ENCODE data around the gene SBF2. TPM values are rescaled to one million over a fixed set of nuclear protein-coding genes. Genes with fewer than 3 reads are reported as not detected.
"Not testable (repeated sequence)": the region's sequence is repeated elsewhere in the genome, so short reads cannot be mapped to it uniquely, and the experiment has no call there.

SBF2 gene
- polyA plus RNA-seq, 10 donors = 16.7 to 35.0 (median 23.7) TPM

DNA sequence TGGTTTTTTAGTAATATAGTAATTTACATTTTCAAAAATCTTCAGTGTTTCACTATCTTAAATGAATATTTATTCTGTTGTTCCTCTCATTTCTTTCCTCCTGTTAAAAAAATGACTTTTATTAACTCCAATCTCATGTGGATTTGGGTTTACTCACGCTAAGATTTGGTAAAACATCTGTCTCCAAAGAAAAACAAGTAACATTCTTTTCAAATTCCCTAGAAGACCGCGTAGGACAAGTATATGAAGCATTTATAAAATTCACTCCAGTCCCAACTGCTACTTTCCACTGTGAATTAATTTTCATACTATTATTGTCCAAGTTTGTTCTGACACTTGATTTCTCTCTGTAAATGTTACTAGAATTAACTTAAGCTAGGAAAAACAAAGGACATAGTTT, 26.2 kb downstream of the SBF2 start:
- peak in 1 of 3 donors; percentile 16 for DNase-seq

GRCh38 chr11:10265936-10266335, 28.1 kb downstream of the SBF2 start:
- DNase-seq = no peak

- not testable (repeated sequence) for DNase-seq
These were observed 29.3 kb downstream of the SBF2 start for GRCh38 chr11:10264716-10265115.

- peak in 1 of 3 donors; percentile 49 for DNase-seq
These were observed 30.1 kb downstream of the SBF2 start for GRCh38 chr11:10263929-10264328.

GRCh38 chr11:10261821-10262220, 32.2 kb downstream of the SBF2 start:
- DNase-seq = peak in 1 of 3 donors; percentile 22

GRCh38 chr11:10257478-10257877, 36.5 kb downstream of the SBF2 start:
- DNase-seq = no peak

GRCh38 chr11:10255388-10256125, 38.5 kb downstream of the SBF2 start:
- DNase-seq = no peak

- peak in 1 of 3 donors; percentile 72 for DNase-seq
These were observed 44.4 kb downstream of the SBF2 start for GRCh38 chr11:10249448-10250131.

DNA sequence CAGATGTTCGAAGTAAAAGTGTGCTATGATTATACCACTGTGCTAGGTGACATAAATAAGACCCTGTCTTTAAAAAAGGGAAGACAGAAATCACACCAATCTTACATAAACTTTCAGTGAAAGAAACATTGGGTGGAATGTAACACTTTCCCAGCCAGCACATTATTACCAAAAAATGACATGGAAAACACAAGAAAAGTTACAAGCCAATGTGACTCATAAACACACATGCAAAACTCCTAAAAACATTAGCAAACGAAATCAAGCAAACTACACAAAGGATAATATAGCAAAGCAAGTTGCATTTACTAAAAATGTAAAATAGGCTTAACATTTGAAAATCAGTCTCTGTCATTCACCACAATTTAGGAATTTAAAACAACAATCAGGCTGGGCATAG, 47.0 kb downstream of the SBF2 start:
- no peak for DNase-seq

DNA sequence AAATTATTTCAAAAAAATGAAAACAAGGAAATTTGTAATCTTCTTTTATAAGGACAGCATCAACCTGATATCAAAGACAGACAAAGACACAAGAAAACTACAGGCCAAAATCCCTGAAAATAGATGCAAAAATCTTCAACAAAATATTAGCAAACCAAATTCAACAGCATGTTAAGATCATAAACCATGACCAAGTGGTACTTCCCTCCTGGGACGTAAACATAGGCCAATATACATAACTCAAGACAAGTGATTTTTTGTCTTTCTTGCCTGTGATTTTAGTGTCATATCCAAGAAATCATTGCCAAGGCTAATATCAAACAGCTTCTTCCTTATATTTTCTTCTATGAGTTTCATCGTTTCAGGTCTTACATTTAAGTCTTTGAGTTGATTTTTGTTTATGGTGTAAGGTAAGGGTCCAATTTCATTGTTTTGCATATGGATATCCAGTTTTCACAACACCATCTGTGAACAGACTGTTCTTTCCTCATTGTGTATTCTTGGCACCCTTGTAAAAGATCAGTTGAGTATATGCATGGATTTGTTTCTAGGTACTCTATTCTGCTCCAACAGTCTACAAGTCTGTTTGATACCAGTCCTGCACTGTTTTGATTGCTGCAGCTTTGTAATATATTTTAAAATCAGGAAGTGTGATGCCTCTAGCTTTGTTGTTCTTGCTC, 50.0 kb downstream of the SBF2 start:
- DNase-seq = no peak

DNA sequence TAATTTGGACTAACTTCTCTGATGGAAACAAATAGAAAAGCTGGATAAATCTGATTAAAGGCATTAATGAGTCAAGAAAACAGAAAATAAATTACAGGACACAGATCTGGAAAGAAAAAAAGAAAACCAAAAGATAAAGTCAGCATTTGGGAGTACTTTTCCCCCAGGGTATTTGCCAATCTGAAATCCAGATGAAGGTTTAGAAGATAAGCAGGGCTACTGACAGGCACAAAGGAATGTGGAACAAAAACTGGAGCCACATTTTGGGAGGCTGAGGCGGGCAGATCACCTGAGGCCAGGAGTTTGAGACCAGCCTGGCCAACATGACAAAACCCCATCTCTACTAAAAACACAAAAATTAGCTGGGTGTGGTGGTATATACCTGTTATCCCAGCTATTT, 57.2 kb downstream of the SBF2 start:
- no peak for DNase-seq

DNA sequence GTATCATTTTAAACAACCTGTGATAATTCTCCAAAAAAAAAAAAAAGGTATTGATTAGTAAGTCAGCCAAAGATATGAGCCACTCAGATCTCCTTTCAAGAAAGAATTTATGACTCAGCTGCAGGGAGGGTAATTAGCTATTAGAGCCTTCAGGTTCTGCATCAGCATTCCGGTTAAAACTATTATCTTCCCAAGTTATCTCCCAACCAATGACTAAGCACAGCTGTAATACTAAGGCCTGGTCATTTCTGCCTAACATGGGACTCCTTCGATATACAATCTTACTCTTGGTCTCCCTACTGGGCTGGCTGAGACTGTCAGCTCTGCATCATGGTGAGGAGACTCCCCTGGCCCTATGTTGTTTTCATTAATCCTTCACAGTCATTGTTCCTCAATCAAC, 60.4 kb downstream of the SBF2 start:
- peak in 1 of 3 donors; percentile 77 for DNase-seq

- no peak for DNase-seq
These were observed 61.3 kb downstream of the SBF2 start for GRCh38 chr11:10232756-10233155.

DNA sequence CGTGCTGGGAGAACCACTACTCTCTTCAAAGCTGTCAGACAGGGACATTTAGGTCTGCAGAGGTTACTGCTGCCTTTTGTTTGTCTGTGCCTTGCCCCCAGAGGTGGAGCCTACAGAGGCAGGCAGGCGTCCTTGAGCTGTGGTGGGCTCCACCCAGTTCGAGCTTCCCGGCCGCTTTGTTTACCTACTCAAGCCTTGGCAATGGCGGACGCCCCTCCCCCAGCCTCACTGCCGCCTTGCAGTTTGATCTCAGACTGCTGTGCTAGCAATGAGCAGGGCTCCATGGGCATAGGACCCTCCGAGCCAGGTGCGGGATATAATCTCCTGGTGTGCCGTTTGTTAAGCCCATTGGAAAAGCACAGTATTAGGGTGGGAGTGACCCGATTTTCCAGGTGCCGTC, 62.2 kb downstream of the SBF2 start:
- not testable (repeated sequence) for DNase-seq

DNA sequence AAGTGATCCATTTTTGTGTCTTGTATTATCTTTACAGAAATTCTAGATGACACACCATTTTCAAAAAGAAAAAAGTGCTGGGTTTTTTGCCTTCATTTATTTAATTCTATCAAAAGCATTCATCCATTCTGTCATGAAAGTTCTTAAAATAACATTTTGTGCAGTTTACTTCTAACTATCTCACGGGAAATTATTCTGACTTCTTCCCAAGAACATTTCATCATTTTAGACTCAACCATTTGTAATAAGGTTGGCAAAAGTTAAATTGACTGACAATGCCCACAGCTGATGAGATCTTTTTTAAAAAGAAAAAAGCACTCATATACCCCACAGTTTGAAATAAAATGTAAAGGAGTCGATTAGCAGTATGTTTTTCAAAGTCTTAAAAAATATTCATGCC, 68.5 kb downstream of the SBF2 start:
- peak in 2 of 3 donors; percentile 15 to 39 for DNase-seq

- DNase-seq = no peak
These were observed 71.6 kb downstream of the SBF2 start for GRCh38 chr11:10222399-10222798.

DNA sequence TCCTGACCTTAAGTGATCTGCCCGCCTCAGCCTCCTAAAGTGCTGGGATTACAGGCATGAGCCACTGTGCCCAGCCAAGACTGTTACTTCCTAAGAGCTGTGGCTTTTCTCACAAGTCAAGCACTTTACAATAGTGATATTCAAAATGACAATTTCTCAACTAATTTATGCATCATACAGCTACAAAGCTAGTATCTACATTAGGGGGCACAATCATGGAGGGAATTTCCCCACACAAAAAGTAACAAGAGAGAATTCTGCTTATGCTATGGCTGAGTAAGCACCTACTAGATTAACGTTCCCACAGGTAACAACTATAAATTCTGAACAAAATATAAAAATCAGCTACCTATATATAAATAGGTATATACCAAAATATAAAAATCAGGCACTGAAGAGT, 72.7 kb downstream of the SBF2 start:
- DNase-seq = no peak

DNA sequence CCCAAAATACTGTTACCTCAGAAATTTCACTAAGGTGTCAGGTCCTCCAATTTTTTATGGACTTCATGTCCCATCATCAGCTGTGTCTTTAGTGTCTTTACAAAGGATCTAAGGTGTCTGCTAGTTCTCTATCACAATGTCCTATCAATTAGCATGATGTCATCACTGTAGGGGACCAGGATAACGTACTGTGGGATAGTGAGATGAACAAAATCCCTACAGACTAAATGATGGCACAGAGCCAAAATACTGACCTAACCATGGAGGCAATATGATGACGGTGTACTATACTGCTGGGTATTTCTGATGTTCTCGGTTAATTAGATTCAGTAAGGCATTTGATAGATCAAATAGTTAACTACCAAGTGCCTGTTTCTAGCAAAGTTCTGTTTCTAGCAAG, 82.5 kb downstream of the SBF2 start:
- no peak for DNase-seq

GRCh38 chr11:10209326-10209725, 84.7 kb downstream of the SBF2 start:
- DNase-seq = no peak

GRCh38 chr11:10208131-10208575, 85.9 kb downstream of the SBF2 start:
- DNase-seq = peak; percentile 34 to 57 (median 36)

GRCh38 chr11:10205928-10206327, 88.1 kb downstream of the SBF2 start:
- no peak for DNase-seq

DNA sequence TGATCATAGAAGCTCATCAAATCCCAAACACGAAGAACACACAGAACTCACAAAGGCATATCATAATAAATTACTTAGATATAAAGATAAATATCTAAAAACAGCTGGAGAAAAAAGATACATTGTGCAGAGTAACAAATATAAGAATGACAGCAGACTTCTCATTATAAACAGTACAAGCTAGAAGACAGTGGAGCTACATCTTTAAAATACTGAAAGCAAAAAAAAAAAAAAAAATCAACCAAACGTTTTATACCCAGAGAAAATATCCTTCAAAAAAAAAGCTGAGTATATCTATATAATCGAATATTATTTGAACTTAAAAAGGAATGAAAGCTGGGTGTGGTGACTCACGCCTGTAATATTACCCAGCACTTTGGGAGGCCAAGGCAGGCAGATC, 90.0 kb downstream of the SBF2 start:
- DNase-seq = no peak

GRCh38 chr11:10201343-10201742, 92.7 kb downstream of the SBF2 start:
- DNase-seq = no peak
